HG02938 (cell line): ENCODE measurements around the gene IPMK.
"Not testable (repeated sequence)": the region's sequence is repeated elsewhere in the genome, so short reads cannot be mapped to it uniquely, and the experiment has no call there.

Source experiments
- ATAC-seq: cut with Tn5 transposase; IDR thresholded peaks from one replicate; pipeline ENCODE4 v1.9.1; 2021; ENCODE audit warnings: mild to moderate bottlenecking, moderate library complexity; ENCODE audit not compliant: unreplicated experiment

IPMK gene

GRCh38 chr10:58158806-58159205 is 108.9 kb downstream of the IPMK start:
- no peak for ATAC-seq

GRCh38 chr10:58157076-58157766 is 110.5 kb downstream of the IPMK start:
- no peak for ATAC-seq

GRCh38 chr10:58155941-58156340 is 111.8 kb downstream of the IPMK start:
- ATAC-seq: not testable (repeated sequence)

- ATAC-seq: no peak
Observed at GRCh38 chr10:58153751-58154150, 113.9 kb downstream of the IPMK start.

- no peak for ATAC-seq
Observed at GRCh38 chr10:58152673-58153263, 114.9 kb downstream of the IPMK start.

GRCh38 chr10:58150290-58150689 is 117.4 kb downstream of the IPMK start:
- no peak for ATAC-seq

GRCh38 chr10:58143944-58144343 is 123.8 kb downstream of the IPMK start:
- no peak for ATAC-seq
